Type B pancreatic cell (in vitro differentiated cells): ENCODE measurements around the gene YES1. TPM values are rescaled to one million over a fixed set of nuclear protein-coding genes. Genes with fewer than 3 reads are reported as not detected.

ENCODE experiments used
- DNase-seq: peaks from one replicate; pipeline ENCODE4 v3.0.0; 2021; ENCODE audit warnings: mixed read lengths; ENCODE audit not compliant: unreplicated experiment; ENCODE audit errors: extremely low spot score
- H3K27ac Mint-ChIP-seq: 2 replicates; pipeline ENCODE4 v1.8.0; 2021; ENCODE audit warnings: mild to moderate bottlenecking, mixed read lengths
- H3K27me3 Mint-ChIP-seq: 2 replicates; pipeline ENCODE4 v1.8.0; 2021; ENCODE audit warnings: mixed read lengths
- H3K36me3 Mint-ChIP-seq: 2 replicates; pipeline ENCODE4 v1.8.0; 2021; ENCODE audit warnings: mixed read lengths
- H3K4me1 Mint-ChIP-seq: one replicate; pipeline ENCODE4 v1.8.0; 2021; ENCODE audit warnings: mixed read lengths; ENCODE audit not compliant: unreplicated experiment
- H3K4me3 Mint-ChIP-seq: 2 replicates; pipeline ENCODE4 v1.8.0; 2021; ENCODE audit warnings: mild to moderate bottlenecking, mixed read lengths
- H3K9me3 Mint-ChIP-seq: 2 replicates; pipeline ENCODE4 v1.8.0; 2021; ENCODE audit warnings: mixed read lengths
- total RNA-seq: library from RNA; stranded (reverse); gene quantifications from 2 replicates; pipeline ENCODE4 v1.2.1, GENCODE V29; 2021; ENCODE audit warnings: low replicate concordance
- TF ChIP-seq, protein P1 (sequence below): fragments of 200-600 bp; sonication (generic); conservative IDR thresholded peaks from 2 replicates; pipeline ENCODE4 v1.5.0; 2021; ENCODE audit warnings: antibody characterized with exemption, mild to moderate bottlenecking

YES1 gene
- total RNA-seq, 1 donor from 2014 or later, result 48.5 TPM

DNA sequence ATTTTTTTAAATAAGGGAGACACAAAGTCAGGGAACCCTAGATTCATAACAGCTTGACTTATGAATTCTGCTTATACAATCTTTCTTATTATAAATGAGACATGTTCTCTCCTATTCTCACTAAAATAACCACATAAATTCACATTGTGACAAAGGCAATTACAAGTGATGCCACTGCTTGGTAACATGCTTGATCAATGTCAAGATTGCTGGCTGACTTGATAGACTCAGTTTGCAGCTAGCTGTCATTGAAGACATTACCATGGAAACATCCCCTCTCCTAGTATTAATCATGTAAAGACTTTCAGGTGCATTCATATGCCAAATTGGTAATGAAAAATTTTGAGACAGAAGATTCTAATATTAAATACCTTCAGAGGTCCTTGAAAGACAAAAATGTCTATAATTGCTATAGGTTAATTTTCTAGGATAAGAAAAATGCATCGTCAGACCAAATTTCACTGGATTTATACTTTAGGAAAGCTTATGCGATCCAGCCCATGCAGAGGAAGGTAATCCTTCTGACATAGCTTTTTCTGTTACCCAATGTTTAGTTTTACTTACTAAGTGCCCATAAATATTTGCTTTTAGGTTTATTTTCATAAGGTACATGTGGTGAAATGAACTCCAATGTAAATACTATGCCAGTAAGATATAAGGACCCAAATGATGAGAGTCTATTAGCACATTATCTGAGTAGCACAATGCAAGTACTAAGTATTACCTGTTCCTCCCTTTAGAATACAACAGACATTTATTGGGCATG is 67.0 kb downstream of the YES1 start:
- Mint-ChIP-seq H3K36me3 (peaks cover 11% of the 10 kb centered on the region), H3K4me1 (no peaks in the 10 kb centered on the region), H3K27me3 (no peaks in the 10 kb centered on the region), H3K9me3 (no peaks in the 10 kb centered on the region), H3K4me3 (no peak overlapping the region), H3K27ac (no peak overlapping the region)
- DNase-seq, result no peak
- TF ChIP-seq, protein P1, sequence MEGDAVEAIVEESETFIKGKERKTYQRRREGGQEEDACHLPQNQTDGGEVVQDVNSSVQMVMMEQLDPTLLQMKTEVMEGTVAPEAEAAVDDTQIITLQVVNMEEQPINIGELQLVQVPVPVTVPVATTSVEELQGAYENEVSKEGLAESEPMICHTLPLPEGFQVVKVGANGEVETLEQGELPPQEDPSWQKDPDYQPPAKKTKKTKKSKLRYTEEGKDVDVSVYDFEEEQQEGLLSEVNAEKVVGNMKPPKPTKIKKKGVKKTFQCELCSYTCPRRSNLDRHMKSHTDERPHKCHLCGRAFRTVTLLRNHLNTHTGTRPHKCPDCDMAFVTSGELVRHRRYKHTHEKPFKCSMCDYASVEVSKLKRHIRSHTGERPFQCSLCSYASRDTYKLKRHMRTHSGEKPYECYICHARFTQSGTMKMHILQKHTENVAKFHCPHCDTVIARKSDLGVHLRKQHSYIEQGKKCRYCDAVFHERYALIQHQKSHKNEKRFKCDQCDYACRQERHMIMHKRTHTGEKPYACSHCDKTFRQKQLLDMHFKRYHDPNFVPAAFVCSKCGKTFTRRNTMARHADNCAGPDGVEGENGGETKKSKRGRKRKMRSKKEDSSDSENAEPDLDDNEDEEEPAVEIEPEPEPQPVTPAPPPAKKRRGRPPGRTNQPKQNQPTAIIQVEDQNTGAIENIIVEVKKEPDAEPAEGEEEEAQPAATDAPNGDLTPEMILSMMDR, result no peak

DNA sequence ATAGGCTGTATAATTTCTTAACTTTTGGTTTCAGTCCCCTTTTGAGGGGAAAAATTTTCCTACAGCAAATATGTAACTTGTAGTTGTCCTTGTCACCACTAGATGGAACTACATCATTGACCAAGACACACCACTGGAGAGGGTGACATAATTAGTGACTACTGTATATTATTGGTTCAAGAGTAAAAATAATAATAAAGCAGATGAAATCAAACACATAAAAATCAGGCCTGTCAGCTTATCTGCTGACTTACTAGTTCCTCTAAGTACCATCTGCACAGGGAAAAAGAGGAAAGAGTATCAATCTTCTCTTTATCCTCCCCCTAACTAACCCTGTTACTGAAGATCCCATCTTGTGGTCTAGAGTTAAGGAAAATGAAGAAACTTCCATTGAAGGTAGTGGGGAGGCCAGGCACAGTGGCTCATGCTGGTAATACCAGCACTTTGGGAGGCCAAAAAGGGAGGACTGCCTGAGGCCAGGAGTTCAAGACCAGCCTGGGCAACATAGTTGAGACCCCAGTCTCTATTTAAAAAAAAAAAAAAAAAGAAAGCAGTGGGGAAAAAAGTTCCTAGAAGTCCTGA is 70.0 kb downstream of the YES1 start:
- Mint-ChIP-seq H3K4me1 (no peaks in the 10 kb centered on the region), H3K4me3 (no peak overlapping the region), H3K27ac (no peak overlapping the region), H3K36me3 (peaks cover 8% of the 10 kb centered on the region), H3K27me3 (no peaks in the 10 kb centered on the region), H3K9me3 (no peaks in the 10 kb centered on the region)
- TF ChIP-seq, protein P1, result peak; percentile 84
- DNase-seq, result no peak

DNA sequence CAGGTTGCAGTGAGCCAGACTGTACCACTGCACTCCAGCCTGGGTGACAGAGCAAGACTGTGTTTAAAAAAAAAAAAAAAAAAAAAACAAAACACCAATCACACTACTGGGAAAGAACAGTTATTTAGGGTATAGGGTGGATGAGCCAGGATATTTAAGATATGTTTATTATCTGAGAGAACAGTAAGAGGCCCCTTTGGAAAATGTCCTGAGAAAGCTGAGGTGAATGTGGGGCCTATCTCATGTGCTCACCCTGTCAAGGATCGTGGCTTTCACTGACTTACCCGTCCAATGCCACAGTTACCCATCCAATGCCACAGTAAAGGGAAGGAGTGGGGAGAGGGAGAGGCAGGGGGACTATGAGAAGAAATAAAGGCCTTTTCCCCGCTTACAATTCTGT is 79.7 kb downstream of the YES1 start:
- no peaks in the 10 kb centered on the region for H3K27me3 Mint-ChIP-seq
- DNase-seq, result no peak
- peaks cover 41% of the 10 kb centered on the region for H3K36me3 Mint-ChIP-seq
- H3K4me3 Mint-ChIP-seq, result no peak overlapping the region
- H3K4me1 Mint-ChIP-seq, result no peaks in the 10 kb centered on the region
- H3K9me3 Mint-ChIP-seq, result no peaks in the 10 kb centered on the region
- TF ChIP-seq, protein P1, result no peak
- no peak overlapping the region for H3K27ac Mint-ChIP-seq

DNA sequence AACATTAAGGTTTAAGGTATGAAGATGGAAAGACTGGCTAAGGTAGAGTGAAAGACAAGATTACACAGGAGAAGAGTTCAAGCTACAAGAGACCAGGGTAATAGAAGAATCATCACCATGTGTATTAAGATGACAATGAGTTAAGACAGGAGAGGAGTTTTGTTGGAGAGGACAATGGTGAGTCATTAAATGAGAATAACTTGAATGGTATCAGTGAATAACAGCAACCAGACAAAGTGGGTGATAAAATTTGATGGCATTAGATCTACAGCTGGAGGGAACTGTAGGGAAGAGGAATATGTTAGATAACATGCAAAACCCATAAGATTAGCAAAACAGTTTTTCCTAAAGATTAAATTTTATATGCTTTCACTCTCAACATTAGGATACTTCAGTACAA is 80.9 kb downstream of the YES1 start:
- no peaks in the 10 kb centered on the region for H3K4me1 Mint-ChIP-seq
- TF ChIP-seq, protein P1, result no peak
- H3K4me3 Mint-ChIP-seq, result no peak overlapping the region
- no peak overlapping the region for H3K27ac Mint-ChIP-seq
- no peak for DNase-seq
- H3K36me3 Mint-ChIP-seq, result peaks cover 43% of the 10 kb centered on the region
- no peaks in the 10 kb centered on the region for H3K27me3 Mint-ChIP-seq
- H3K9me3 Mint-ChIP-seq, result no peaks in the 10 kb centered on the region

DNA sequence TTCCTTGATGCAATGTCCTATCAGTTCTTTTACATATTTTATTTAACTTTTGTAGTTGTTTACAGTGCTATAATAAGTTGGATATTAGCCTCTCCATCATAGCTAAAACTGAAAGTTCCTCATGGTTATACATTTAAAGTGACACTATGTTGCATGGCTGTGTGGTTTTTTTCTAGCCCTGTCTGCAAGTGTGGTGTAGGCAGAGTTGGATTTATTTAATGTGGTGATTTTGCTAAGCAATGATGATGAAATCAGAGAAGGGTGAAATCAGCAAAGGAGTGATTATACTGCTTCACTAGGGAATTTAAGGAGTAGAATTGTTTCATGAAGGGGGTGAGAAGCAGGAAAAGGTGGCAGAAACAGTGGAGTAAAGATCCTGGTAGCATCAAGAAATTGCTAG is 81.3 kb downstream of the YES1 start:
- H3K9me3 Mint-ChIP-seq, result no peaks in the 10 kb centered on the region
- no peaks in the 10 kb centered on the region for H3K4me1 Mint-ChIP-seq
- H3K27ac Mint-ChIP-seq, result no peak overlapping the region
- no peak for DNase-seq
- TF ChIP-seq, protein P1, result no peak
- peaks cover 39% of the 10 kb centered on the region for H3K36me3 Mint-ChIP-seq
- no peak overlapping the region for H3K4me3 Mint-ChIP-seq
- no peaks in the 10 kb centered on the region for H3K27me3 Mint-ChIP-seq
